ENCODE measurements around the gene GPC3.
"Not testable (repeated sequence)": the region's sequence is repeated elsewhere in the genome, so short reads cannot be mapped to it uniquely, and the experiment has no call there.

The GPC3 gene

GRCh38 chrX:133995759-133996158 lies 10.4 kb upstream of the GPC3 start:
- DNase-seq (ENCODE audit: low read depth, low spot score) = no peak

- no peak for DNase-seq (ENCODE audit: low read depth, low spot score)
Observed at GRCh38 chrX:133994576-133994975, 9.2 kb upstream of the GPC3 start.

GRCh38 chrX:133992882-133993281 lies 7.5 kb upstream of the GPC3 start:
- no peak for DNase-seq (ENCODE audit: low read depth, low spot score)

- DNase-seq (ENCODE audit: low read depth, low spot score) = no peak
Observed at GRCh38 chrX:133991814-133992213, 6.4 kb upstream of the GPC3 start.

- DNase-seq (ENCODE audit: low read depth, low spot score) = not testable (repeated sequence)
Observed at GRCh38 chrX:133991057-133991456, 5.7 kb upstream of the GPC3 start.

- DNase-seq (ENCODE audit: low read depth, low spot score) = no peak
Observed at GRCh38 chrX:133989993-133990392, 4.6 kb upstream of the GPC3 start.

- DNase-seq (ENCODE audit: low read depth, low spot score) = no peak
Observed at GRCh38 chrX:133989490-133989889, 4.1 kb upstream of the GPC3 start.

GRCh38 chrX:133988010-133988409 lies 2.6 kb upstream of the GPC3 start:
- no peak for DNase-seq (ENCODE audit: low read depth, low spot score)

GRCh38 chrX:133987188-133987587 lies 1.8 kb upstream of the GPC3 start:
- DNase-seq (ENCODE audit: low read depth, low spot score) = no peak

GRCh38 chrX:133985967-133986683 lies 731 bp upstream of the GPC3 start:
- no peak for DNase-seq (ENCODE audit: low read depth, low spot score)

GRCh38 chrX:133984857-133985163 lies 584 bp downstream of the GPC3 start:
- DNase-seq (ENCODE audit: low read depth, low spot score) = no peak

GRCh38 chrX:133983974-133984845 lies 1.2 kb downstream of the GPC3 start:
- DNase-seq (ENCODE audit: low read depth, low spot score) = no peak

- DNase-seq (ENCODE audit: low read depth, low spot score) = no peak
Observed at GRCh38 chrX:133983256-133983973, 2.0 kb downstream of the GPC3 start.

- DNase-seq (ENCODE audit: low read depth, low spot score) = no peak
Observed at GRCh38 chrX:133981924-133982323, 3.5 kb downstream of the GPC3 start.

- DNase-seq (ENCODE audit: low read depth, low spot score) = no peak
Observed at GRCh38 chrX:133980832-133981588, 4.4 kb downstream of the GPC3 start.

GRCh38 chrX:133980406-133980805 lies 5.0 kb downstream of the GPC3 start:
- no peak for DNase-seq (ENCODE audit: low read depth, low spot score)

GRCh38 chrX:133979641-133980230 lies 5.7 kb downstream of the GPC3 start:
- DNase-seq (ENCODE audit: low read depth, low spot score) = no peak

- no peak for DNase-seq (ENCODE audit: low read depth, low spot score)
Observed at GRCh38 chrX:133973704-133974103, 11.7 kb downstream of the GPC3 start.

- DNase-seq (ENCODE audit: low read depth, low spot score) = no peak
Observed at GRCh38 chrX:133972916-133973315, 12.5 kb downstream of the GPC3 start.

GRCh38 chrX:133971586-133971985 lies 13.8 kb downstream of the GPC3 start:
- no peak for DNase-seq (ENCODE audit: low read depth, low spot score)

GRCh38 chrX:133970076-133970475 lies 15.3 kb downstream of the GPC3 start:
- DNase-seq (ENCODE audit: low read depth, low spot score) = no peak

All from activated naive CD8-positive, alpha-beta T cell treated with anti-CD3 and anti-CD28 coated beads, Interleukin-2, amount 50 U/mL, for 16 hours (primary cell).